Fibroblast of pulmonary artery (primary cell): ENCODE measurements around the gene NEDD4L.

ENCODE experiments used
- DNase-seq: peaks from one replicate; pipeline ENCODE4 v3.0.0-alpha.2; 2010; ENCODE audit warnings: low read depth
- H3K4me3 ChIP-seq: replicated peaks from 2 replicates; pipeline ENCODE4 v1.5.1; 2011; ENCODE audit warnings: low read depth, mild to moderate bottlenecking, control low read depth, low read length, moderate library complexity
- TF ChIP-seq, protein P1 (sequence below): IDR thresholded peaks from 2 replicates; pipeline ENCODE4 v1.5.1; 2011; ENCODE audit warnings: mild to moderate bottlenecking, control low read depth, low read length, inconsistent platforms; ENCODE audit errors: missing control alignments

Gene NEDD4L

DNA sequence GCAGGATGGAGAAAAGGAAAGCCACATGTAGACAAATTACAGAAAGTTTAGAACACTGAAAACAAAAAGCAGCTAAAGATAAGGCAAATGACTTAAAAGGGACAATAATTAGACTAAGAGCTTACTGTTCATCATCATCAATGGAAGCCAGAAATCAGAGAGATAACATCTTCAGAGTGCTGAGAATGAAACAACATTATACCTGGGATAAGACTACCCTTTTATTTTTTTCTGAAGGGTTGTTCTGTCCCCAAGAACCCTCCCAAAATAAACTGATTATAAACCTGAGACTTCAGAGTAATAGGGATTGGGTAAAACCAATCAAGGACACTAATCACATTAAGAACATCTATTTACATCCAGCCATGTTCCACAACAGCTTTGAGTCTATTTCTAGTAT is 6.9 kb upstream of the NEDD4L start:
- no peak for DNase-seq
- H3K4me3 ChIP-seq: no peak overlapping the region
- TF ChIP-seq, protein P1, sequence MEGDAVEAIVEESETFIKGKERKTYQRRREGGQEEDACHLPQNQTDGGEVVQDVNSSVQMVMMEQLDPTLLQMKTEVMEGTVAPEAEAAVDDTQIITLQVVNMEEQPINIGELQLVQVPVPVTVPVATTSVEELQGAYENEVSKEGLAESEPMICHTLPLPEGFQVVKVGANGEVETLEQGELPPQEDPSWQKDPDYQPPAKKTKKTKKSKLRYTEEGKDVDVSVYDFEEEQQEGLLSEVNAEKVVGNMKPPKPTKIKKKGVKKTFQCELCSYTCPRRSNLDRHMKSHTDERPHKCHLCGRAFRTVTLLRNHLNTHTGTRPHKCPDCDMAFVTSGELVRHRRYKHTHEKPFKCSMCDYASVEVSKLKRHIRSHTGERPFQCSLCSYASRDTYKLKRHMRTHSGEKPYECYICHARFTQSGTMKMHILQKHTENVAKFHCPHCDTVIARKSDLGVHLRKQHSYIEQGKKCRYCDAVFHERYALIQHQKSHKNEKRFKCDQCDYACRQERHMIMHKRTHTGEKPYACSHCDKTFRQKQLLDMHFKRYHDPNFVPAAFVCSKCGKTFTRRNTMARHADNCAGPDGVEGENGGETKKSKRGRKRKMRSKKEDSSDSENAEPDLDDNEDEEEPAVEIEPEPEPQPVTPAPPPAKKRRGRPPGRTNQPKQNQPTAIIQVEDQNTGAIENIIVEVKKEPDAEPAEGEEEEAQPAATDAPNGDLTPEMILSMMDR: no peak

DNA sequence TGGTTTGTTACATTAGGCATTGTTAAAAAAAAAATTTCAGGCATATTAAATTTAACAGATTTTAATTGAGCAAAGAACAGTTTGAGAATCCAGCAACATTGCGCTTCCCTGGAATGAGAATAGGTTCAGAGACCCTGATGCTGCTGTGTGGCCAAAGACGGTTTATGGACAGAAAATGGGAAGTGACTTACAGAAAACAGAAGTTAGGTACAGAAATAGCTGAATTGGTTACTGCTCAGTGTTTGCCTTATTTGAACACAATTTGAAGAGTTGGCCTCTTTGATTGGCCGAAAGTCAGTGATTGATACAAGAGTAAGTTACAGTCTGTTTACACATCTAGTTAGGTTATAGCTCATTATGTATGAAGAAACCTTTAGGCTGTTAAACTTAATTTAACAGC is 6.0 kb upstream of the NEDD4L start:
- TF ChIP-seq, protein P1: no peak
- no peak for DNase-seq
- no peak overlapping the region for H3K4me3 ChIP-seq

DNA sequence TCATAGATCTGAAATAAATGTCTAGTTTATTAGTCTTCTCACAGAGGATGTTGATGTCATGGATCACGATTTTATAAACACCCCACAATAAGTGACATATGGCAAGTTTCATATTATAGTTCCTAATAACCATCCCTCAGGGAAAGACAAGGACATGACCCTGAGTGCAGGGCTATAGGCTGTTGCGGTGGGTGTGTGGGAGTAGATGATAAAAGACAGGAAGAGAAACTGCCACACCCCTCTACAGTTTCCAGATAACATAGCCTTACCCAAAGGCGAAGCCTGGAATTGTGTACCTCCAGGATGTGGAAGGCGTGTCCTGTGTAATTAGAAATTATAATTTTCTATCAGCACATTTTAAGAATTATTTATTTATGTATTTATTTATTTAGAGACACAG is 2.4 kb upstream of the NEDD4L start:
- no peak for DNase-seq
- TF ChIP-seq, protein P1: no peak
- no peak overlapping the region for H3K4me3 ChIP-seq

DNA sequence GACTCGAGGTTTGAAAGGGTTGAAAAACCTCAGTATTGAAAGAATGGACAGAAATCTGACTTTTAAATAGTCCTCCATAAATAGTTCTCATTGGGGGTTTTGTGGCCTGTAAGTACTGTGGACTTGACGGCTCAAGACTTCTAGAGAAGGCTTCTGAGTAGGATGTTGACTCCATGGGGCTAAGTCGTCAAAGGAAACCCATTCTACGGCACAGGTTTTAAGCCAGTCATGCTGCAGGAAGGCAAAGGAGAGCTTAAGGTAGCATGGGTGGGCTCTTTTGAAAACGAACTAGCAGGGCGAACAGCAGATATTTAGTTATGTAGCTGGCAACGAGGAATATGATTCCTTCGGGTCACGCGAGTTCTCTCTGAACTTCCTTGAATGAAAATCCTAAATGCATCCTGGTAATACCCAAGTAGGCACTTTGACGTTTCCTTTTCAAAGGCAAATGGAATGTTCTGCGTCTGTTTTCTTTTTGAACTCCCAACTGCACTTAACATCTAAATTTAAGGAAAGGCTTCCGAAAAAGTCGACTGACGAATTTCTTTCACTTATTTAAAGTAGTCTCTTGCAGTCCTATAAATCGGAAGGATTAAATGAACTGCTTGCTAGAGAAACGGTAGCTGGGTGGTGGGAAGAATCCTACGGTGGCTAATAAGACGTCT is 1.1 kb upstream of the NEDD4L start:
- peak overlapping the region; percentile 70 for H3K4me3 ChIP-seq
- DNase-seq: no peak

DNA sequence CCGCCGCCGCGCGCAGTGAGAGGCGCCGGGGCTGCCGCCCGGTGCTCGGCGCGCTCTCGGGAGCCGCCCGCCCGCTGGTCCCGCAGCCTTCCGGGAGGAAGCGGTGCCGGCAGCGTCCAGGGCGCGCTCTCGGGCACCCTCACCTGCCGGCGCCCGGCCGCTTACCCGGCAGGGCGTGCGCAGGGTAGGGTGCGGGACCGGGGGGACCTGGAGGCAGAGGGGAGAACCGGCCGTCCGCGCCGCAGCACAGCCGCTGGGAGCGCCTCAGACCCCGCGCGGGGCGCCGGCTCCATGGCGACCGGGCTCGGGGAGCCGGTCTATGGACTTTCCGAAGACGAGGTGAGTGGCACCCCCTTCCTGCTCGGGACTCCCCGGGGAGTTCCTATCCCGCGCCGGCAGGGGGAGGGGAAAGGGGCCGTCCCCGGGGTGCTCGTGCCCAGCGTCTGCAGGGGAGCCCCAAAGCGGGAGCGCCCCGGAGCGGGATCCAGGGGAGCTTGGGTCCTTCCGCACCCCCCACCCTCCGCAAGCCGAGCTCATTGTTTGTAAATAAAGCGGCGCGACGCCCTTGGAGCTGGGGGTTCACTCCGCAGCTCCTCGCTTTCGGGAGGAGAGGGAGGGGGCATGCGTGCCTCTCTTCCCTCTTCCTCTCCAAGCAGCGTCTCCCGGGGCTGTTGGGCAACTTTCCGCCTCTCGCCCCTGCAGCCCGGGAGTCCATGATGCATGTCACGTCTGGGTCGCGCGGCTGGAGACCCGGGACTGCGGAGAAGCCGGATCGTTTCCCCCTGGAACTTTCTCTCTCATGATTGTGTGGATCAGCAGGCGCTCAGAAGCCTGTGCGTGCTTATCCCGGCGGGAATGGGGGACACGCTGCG is 580 bp downstream of the NEDD4L start:
- peak overlapping the region; percentile 70 for H3K4me3 ChIP-seq
- peak; percentile 28 for DNase-seq
- TF ChIP-seq, protein P1: no peak

More for the DNA sequence above, 1.1 kb upstream of the NEDD4L start:
- TF ChIP-seq, protein P1: no peak

DNA sequence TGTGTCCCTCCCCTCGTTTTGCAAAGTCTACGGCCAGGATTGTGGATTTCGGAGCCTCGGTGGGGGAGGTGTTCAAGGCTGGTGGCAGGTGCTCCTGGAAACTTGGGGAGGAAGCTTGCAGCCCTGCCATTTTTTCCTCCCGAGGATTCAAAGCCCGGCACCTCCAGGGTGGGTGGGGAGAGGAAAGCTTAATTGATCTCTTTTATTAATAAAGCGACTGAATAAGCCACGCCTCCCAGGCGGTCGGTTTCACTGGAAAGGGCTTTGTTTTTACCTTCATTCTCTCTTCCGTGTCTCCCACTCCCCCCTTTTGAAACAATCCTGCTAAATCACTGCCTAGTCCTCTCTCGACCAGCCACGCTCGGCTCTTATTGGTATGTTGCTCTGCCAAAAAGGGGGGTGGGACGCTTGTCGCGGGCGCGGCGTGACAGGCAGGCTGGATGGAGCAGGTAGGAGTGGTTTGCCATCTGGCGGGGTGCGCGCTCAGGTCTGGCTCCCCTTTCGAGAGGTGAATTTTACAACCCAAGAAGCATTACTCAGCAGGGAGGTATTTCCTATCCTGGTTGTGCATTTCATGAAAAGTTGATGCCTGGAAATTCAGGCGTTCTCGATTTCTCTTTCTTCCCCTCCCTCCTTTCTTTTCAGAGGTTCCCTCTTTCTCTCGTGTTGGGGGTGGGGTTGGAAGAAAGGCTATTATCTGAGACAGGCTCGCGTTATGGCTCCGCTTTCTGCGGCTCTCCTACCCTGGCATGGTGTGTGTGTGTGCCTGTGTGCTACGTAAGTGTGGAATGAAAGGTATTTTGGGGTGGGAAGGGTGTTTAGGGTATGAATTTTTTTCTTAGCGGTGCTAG is 1.4 kb downstream of the NEDD4L start:
- DNase-seq: peak; percentile 28
- TF ChIP-seq, protein P1: no peak
- H3K4me3 ChIP-seq: peak overlapping the region; percentile 70
